Neural cell (in vitro differentiated cells): ENCODE data around the gene AKR1E2. TPM values are rescaled to one million over a fixed set of nuclear protein-coding genes. Genes with fewer than 3 reads are reported as not detected.

ENCODE experiments used
- H2AFZ ChIP-seq: fragments of 200-600, 300-800 bp; sonication (generic), shearing (Covaris generic); 2 replicates; pipeline ENCODE4 v1.6.0; 2014; ENCODE audit warnings: low read depth, mild to moderate bottlenecking, antibody characterized with exemption, low read length, moderate library complexity
- H3F3A ChIP-seq: fragments of 200-600 bp; shearing (Covaris generic); 2 replicates; pipeline ENCODE4 v1.6.1; 2016; ENCODE audit warnings: mild to moderate bottlenecking, moderate library complexity, mixed read lengths, antibody characterized with exemption, low read length; ENCODE audit not compliant: insufficient read depth, poor library complexity, severe bottlenecking
- H3K27ac ChIP-seq: fragments of 200-600, 300-800 bp; sonication (generic), shearing (Covaris generic); 2 replicates; pipeline ENCODE4 v1.5.1; 2014; ENCODE audit warnings: mild to moderate bottlenecking, low read length, moderate library complexity
- H3K27me3 ChIP-seq: fragments of 300-800, 200-600 bp; sonication (generic), shearing (Covaris generic); 2 replicates; pipeline ENCODE4 v1.6.0; 2014; ENCODE audit warnings: mild to moderate bottlenecking, low read depth, low read length, moderate library complexity; ENCODE audit not compliant: insufficient read depth
- H3K36me3 ChIP-seq: fragments of 300-800, 200-600 bp; sonication (generic), shearing (Covaris generic); 2 replicates; pipeline ENCODE4 v1.5.1; 2014; ENCODE audit warnings: mild to moderate bottlenecking, antibody characterized with exemption, low read length, moderate library complexity; ENCODE audit not compliant: insufficient read depth
- H3K4me2 ChIP-seq: fragments of 300-800, 200-600 bp; sonication (generic), shearing (Covaris generic); 2 replicates; pipeline ENCODE4 v1.6.0; 2014; ENCODE audit warnings: mild to moderate bottlenecking, low read length
- H3K4me3 ChIP-seq: fragments of 300-800, 200-600 bp; sonication (generic), shearing (Covaris generic); 2 replicates; pipeline ENCODE4 v1.5.1; 2014; ENCODE audit warnings: mild to moderate bottlenecking, low read length, moderate library complexity
- H3K79me2 ChIP-seq: fragments of 200-600 bp; shearing (Covaris generic); replicated peaks from 2 replicates; pipeline ENCODE4 v1.6.0; 2014; ENCODE audit warnings: mild to moderate bottlenecking, low read length, moderate library complexity; ENCODE audit not compliant: insufficient read depth
- H3K9ac ChIP-seq: fragments of 300-800, 200-600 bp; sonication (generic), shearing (Covaris generic); 2 replicates; pipeline ENCODE4 v1.6.1; 2016; ENCODE audit warnings: mild to moderate bottlenecking, low read length, mixed read lengths
- H3K9me2 ChIP-seq: fragments of 200-600 bp; shearing (Covaris generic); 2 replicates; pipeline ENCODE4 v1.6.1; 2016; ENCODE audit warnings: mild to moderate bottlenecking, low read length, mixed read lengths; ENCODE audit not compliant: insufficient read depth
- H3K9me3 ChIP-seq: fragments of 200-600, 300-800 bp; sonication (generic), shearing (Covaris generic); 2 replicates; pipeline ENCODE4 v1.6.1; 2016; ENCODE audit warnings: mild to moderate bottlenecking, mixed run types, low read length, moderate library complexity, mixed read lengths
- H4K20me1 ChIP-seq: fragments of 200-600 bp; shearing (Covaris generic); 2 replicates; pipeline ENCODE4 v1.6.1; 2016; ENCODE audit warnings: mild to moderate bottlenecking, mixed run types; ENCODE audit not compliant: insufficient read depth
- EZH2 ChIP-seq: fragments of 200-600, 300-800 bp; shearing (Covaris generic), sonication (generic); IDR thresholded peaks from 2 replicates; pipeline ENCODE4 v1.6.1; 2014; ENCODE audit warnings: antibody characterized with exemption, low read length, borderline replicate concordance, mild to moderate bottlenecking; ENCODE audit not compliant: insufficient read depth, poor library complexity, severe bottlenecking
- MXI1 ChIP-seq: fragments of 450-650 bp; conservative IDR thresholded peaks from 2 replicates; pipeline ENCODE4 v1.6.1; 2014; ENCODE audit warnings: antibody characterized with exemption, mild to moderate bottlenecking; ENCODE audit not compliant: poor library complexity, severe bottlenecking
- POLR2AphosphoS5 ChIP-seq: IDR thresholded peaks from 2 replicates; pipeline ENCODE4 v1.6.1; 2012
- SMC3 ChIP-seq: fragments of 450-650 bp; conservative IDR thresholded peaks from 2 replicates; pipeline ENCODE4 v1.6.1; 2014; ENCODE audit warnings: antibody characterized with exemption, mild to moderate bottlenecking, moderate library complexity; ENCODE audit not compliant: poor library complexity
- polyA plus RNA-seq: library from polyadenylated mRNA; depleted of rRNA; stranded (reverse); fragments of >200 nt; gene quantifications from 2 replicates; pipeline ENCODE4 v1.2.3, GENCODE V29; 2014
- TF ChIP-seq, protein P1 (sequence below): IDR thresholded peaks from 2 replicates; pipeline ENCODE4 v1.6.1; 2012; ENCODE audit warnings: borderline replicate concordance

The AKR1E2 gene
- polyA plus RNA-seq, 1 donor from 2014 or later: not detected

DNA sequence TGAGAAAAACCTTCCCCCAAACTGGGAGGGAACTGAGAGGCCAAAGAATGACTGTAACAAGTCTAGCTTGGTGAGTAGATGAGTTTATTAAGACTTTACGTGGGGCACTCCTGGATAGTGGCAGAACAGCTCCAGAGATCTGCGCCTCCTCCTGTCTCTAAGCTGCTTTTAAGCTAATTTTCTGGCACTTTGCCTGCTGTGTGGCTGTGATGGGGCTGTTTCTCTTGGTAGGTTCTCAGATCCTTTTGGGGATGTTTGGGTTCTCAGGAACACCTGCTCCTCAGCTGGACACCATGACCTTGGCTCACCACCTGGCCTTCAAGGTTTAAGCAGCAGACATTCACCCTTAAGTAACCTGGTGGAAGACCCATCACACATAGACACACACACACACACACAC is 68.3 kb downstream of the AKR1E2 start:
- TF ChIP-seq EZH2: no peak
- TF ChIP-seq, protein P1, sequence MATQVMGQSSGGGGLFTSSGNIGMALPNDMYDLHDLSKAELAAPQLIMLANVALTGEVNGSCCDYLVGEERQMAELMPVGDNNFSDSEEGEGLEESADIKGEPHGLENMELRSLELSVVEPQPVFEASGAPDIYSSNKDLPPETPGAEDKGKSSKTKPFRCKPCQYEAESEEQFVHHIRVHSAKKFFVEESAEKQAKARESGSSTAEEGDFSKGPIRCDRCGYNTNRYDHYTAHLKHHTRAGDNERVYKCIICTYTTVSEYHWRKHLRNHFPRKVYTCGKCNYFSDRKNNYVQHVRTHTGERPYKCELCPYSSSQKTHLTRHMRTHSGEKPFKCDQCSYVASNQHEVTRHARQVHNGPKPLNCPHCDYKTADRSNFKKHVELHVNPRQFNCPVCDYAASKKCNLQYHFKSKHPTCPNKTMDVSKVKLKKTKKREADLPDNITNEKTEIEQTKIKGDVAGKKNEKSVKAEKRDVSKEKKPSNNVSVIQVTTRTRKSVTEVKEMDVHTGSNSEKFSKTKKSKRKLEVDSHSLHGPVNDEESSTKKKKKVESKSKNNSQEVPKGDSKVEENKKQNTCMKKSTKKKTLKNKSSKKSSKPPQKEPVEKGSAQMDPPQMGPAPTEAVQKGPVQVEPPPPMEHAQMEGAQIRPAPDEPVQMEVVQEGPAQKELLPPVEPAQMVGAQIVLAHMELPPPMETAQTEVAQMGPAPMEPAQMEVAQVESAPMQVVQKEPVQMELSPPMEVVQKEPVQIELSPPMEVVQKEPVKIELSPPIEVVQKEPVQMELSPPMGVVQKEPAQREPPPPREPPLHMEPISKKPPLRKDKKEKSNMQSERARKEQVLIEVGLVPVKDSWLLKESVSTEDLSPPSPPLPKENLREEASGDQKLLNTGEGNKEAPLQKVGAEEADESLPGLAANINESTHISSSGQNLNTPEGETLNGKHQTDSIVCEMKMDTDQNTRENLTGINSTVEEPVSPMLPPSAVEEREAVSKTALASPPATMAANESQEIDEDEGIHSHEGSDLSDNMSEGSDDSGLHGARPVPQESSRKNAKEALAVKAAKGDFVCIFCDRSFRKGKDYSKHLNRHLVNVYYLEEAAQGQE: no peak
- no peak for TF ChIP-seq POLR2AphosphoS5
- no peak for TF ChIP-seq SMC3
- no peak for TF ChIP-seq MXI1
- no peaks in the 10 kb centered on the region for H3F3A ChIP-seq
- H3K9me2 ChIP-seq: no peaks in the 10 kb centered on the region
- H3K27me3 ChIP-seq: no peaks in the 10 kb centered on the region
- H3K9me3 ChIP-seq: no peaks in the 10 kb centered on the region
- no peaks in the 10 kb centered on the region for H3K36me3 ChIP-seq
- no peak overlapping the region for H3K4me3 ChIP-seq
- H3K9ac ChIP-seq: no peak overlapping the region
- H4K20me1 ChIP-seq: no peaks in the 10 kb centered on the region
- no peak overlapping the region for H2AFZ ChIP-seq
- H3K4me2 ChIP-seq: no peak overlapping the region
- no peak overlapping the region for H3K27ac ChIP-seq
- no peaks in the 10 kb centered on the region for H3K79me2 ChIP-seq

Other genes with a start within 250 kb of the AKR1E2 start
- gene AKR1C1, start 137.2 kb downstream of the AKR1E2 start, polyA plus RNA-seq: 183 and 228 TPM in 2 replicates
- 162 and 170 TPM in 2 replicates for gene AKR1C2, start 177.7 kb downstream of the AKR1E2 start, polyA plus RNA-seq